ENCODE measurements around the gene KIF20B. TPM values are rescaled to one million over a fixed set of nuclear protein-coding genes. Genes with fewer than 3 reads are reported as not detected.

KIF20B gene
- total RNA-seq, 1 experiment from 2014 or later, result 34.5 TPM

DNA sequence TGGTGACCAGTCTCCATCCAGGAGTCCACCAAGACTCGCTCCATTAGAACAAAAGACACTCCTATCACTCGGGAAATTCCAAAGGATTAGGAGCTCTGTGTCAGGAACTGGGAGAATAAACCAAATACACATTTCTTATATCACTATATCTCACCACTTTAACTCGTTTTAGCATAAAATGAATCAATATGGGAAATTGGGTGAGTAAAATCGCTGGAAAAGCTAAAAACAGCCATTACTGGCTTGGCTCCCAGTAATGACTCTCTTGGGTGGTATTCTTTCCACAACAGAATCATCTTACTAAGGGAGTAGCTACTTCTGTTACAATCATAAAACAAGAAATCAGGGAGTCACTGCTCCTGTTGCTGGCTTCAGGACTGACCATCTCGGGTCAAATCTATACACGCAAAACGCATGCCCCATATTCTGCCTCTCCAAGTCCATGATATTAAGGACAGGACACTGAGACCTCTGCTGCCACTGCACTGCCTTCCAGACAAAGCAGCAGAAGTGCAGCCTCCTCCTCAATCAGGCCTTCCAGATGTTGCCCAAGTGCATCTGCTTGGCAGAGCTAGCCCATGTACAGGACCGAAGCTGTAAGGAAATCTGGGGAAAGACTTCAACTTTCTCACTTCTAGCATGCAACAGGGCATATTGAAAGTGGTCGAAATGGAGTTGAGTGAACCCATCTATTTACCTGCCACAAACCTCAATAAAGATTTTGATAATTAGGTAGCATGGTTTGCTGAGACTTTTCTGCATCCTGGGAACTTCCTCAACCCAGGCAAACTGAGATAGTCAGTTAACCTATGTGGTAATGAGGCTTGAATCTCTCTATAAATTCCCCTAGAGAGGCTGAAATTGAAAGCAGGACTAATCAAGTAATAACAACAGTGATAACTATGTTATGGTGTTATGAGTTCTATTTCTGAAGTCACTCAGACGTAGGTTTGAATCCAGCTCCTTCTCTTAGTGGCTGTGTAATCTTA lies 42.0 kb upstream of the KIF20B start:
- H3K9me3 ChIP-seq (ENCODE audit: insufficient read depth, low read depth), result no peaks in the 10 kb centered on the region
- no peak overlapping the region for H3K27ac ChIP-seq
- CTCF ChIA-PET, result no interaction called here
- no peaks in the 10 kb centered on the region for H3K36me3 ChIP-seq (ENCODE audit: low read depth)
- POLR2A ChIA-PET (ENCODE audit: unreplicated experiment), result interaction anchor here (0.8 kb wide), 1 partner anchor 949 kb away, joined by 3 read pairs; no protein-coding TSS in a partner anchor
- TF ChIP-seq EZH2 (IDR thresholded peaks at IDR 0.05; ENCODE audit: low read depth), result no peak
- TF ChIP-seq, protein P1, sequence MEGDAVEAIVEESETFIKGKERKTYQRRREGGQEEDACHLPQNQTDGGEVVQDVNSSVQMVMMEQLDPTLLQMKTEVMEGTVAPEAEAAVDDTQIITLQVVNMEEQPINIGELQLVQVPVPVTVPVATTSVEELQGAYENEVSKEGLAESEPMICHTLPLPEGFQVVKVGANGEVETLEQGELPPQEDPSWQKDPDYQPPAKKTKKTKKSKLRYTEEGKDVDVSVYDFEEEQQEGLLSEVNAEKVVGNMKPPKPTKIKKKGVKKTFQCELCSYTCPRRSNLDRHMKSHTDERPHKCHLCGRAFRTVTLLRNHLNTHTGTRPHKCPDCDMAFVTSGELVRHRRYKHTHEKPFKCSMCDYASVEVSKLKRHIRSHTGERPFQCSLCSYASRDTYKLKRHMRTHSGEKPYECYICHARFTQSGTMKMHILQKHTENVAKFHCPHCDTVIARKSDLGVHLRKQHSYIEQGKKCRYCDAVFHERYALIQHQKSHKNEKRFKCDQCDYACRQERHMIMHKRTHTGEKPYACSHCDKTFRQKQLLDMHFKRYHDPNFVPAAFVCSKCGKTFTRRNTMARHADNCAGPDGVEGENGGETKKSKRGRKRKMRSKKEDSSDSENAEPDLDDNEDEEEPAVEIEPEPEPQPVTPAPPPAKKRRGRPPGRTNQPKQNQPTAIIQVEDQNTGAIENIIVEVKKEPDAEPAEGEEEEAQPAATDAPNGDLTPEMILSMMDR (conservative IDR thresholded peaks at IDR 0.05), result no peak
- H3K27me3 ChIP-seq (ENCODE audit: insufficient read depth, low read depth), result no peaks in the 10 kb centered on the region
- intact Hi-C loops (cut with micrococcal nuclease; ENCODE audit: unreplicated experiment), result no loop called here
- H3K4me3 ChIP-seq, result no peak overlapping the region
- no peak for DNase-seq
- H3F3A ChIP-seq (ENCODE audit: insufficient read depth, low read depth), result no peaks in the 10 kb centered on the region
- no peak overlapping the region for H2AFZ ChIP-seq
- H3K4me2 ChIP-seq, result no peak overlapping the region
- BruUV-seq (replicated peaks), result no TSS peak
- H3K79me2 ChIP-seq (ENCODE audit: low read depth), result no peaks in the 10 kb centered on the region
- no peaks in the 10 kb centered on the region for H3K9me2 ChIP-seq (ENCODE audit: insufficient read depth)
- H4K20me1 ChIP-seq (ENCODE audit: insufficient read depth), result no peaks in the 10 kb centered on the region
- no peaks in the 10 kb centered on the region for H3K4me1 ChIP-seq (replicated peaks; ENCODE audit: insufficient read depth)

DNA sequence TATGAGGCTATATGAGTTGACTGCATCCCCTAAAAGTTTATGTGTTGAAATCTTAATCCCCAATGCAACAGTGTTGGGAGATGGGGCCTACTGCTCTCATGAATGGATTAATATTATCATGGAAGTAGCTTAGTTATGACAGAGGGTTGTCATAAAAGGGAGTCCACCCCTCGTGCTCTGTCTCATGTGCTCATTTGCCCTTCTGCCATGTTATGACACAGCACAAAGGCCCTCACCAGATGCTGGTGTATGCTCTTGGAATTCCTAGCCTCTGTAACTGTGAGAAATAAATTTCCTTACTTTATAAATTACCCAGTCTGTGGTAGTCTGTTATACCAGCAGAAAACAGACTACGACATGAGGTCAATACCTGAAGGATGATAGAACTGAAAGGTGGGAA lies 38.8 kb upstream of the KIF20B start:
- Histone ChIP-seq H3K4me1 (replicated peaks; ENCODE audit: insufficient read depth) (no peaks in the 10 kb centered on the region), H3K4me2 (no peak overlapping the region), H3K4me3 (no peak overlapping the region), H3K9me3 (ENCODE audit: insufficient read depth, low read depth) (no peaks in the 10 kb centered on the region), H3F3A (ENCODE audit: insufficient read depth, low read depth) (no peaks in the 10 kb centered on the region), H3K27ac (no peak overlapping the region), H3K36me3 (ENCODE audit: low read depth) (no peaks in the 10 kb centered on the region), H4K20me1 (ENCODE audit: insufficient read depth) (no peaks in the 10 kb centered on the region), H3K9me2 (ENCODE audit: insufficient read depth) (no peaks in the 10 kb centered on the region), H3K27me3 (ENCODE audit: insufficient read depth, low read depth) (no peaks in the 10 kb centered on the region), H3K79me2 (ENCODE audit: low read depth) (no peaks in the 10 kb centered on the region), H2AFZ (no peak overlapping the region)
- intact Hi-C loops (cut with micrococcal nuclease; ENCODE audit: unreplicated experiment), result no loop called here
- ChIA-PET CTCF (no interaction called here), POLR2A (ENCODE audit: unreplicated experiment) (no interaction called here)
- BruUV-seq (replicated peaks), result no TSS peak
- TF ChIP-seq, protein P1 (conservative IDR thresholded peaks at IDR 0.05), result no peak
- no peak for TF ChIP-seq EZH2 (IDR thresholded peaks at IDR 0.05; ENCODE audit: low read depth)
- DNase-seq, result no peak

DNA sequence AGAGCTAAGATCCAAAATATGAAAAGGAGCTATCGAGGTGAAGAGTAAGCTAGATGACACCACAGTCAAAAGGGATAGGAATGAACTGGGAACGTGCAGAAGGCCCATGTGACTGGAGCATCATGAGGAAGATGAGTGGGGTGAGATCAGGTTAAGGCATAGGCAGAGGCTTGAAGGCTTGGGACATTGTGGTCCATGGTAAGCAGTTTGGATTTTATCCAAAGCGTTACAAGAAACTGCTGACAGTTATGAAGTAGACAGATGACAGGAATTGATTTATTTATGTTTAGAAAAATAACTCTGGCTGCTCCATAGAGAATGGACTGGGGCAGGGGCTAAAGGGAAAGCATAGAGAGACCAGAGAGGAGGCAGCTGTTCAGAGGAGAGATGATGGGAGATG lies 38.2 kb upstream of the KIF20B start:
- POLR2A ChIA-PET (ENCODE audit: unreplicated experiment), result no interaction called here

More for the DNA sequence above, 38.2 kb upstream of the KIF20B start:
- H3K4me2 ChIP-seq, result no peak overlapping the region
- H3K4me1 ChIP-seq (replicated peaks; ENCODE audit: insufficient read depth), result no peaks in the 10 kb centered on the region
- no peaks in the 10 kb centered on the region for H4K20me1 ChIP-seq (ENCODE audit: insufficient read depth)
- H2AFZ ChIP-seq, result no peak overlapping the region
- no peak for TF ChIP-seq EZH2 (IDR thresholded peaks at IDR 0.05; ENCODE audit: low read depth)
- TF ChIP-seq, protein P1 (conservative IDR thresholded peaks at IDR 0.05), result no peak
- no peaks in the 10 kb centered on the region for H3K79me2 ChIP-seq (ENCODE audit: low read depth)
- intact Hi-C loops (cut with micrococcal nuclease; ENCODE audit: unreplicated experiment), result no loop called here
- no peak overlapping the region for H3K27ac ChIP-seq
- no peaks in the 10 kb centered on the region for H3K36me3 ChIP-seq (ENCODE audit: low read depth)
- no peaks in the 10 kb centered on the region for H3K27me3 ChIP-seq (ENCODE audit: insufficient read depth, low read depth)
- no peaks in the 10 kb centered on the region for H3K9me2 ChIP-seq (ENCODE audit: insufficient read depth)
- no peak overlapping the region for H3K4me3 ChIP-seq
- no peaks in the 10 kb centered on the region for H3F3A ChIP-seq (ENCODE audit: insufficient read depth, low read depth)
- H3K9me3 ChIP-seq (ENCODE audit: insufficient read depth, low read depth), result no peaks in the 10 kb centered on the region
- CTCF ChIA-PET, result no interaction called here
- no peak for DNase-seq
- no TSS peak for BruUV-seq (replicated peaks)
